Ishikawa (cell line): ENCODE measurements around the gene MLXIP.

Experiments
- CEBPB ChIP-seq: IDR thresholded peaks from 2 replicates; pipeline ENCODE4 v1.6.1; 2012
- CREB1 ChIP-seq: IDR thresholded peaks from 2 replicates; pipeline ENCODE4 v1.6.1; 2012; ENCODE audit warnings: low read depth
- EGR1 ChIP-seq: IDR thresholded peaks from 2 replicates; pipeline ENCODE4 v1.6.1; 2012
- EP300 ChIP-seq: IDR thresholded peaks from 2 replicates; pipeline ENCODE4 v1.6.1; 2012; ENCODE audit warnings: borderline replicate concordance
- FOXM1 ChIP-seq: IDR thresholded peaks from 2 replicates; pipeline ENCODE4 v1.6.1; 2012; ENCODE audit warnings: low read depth, borderline replicate concordance
- NFIC ChIP-seq: IDR thresholded peaks from 2 replicates; pipeline ENCODE4 v1.6.1; 2012
- RAD21 ChIP-seq: IDR thresholded peaks from 2 replicates; pipeline ENCODE4 v1.6.1; 2012; ENCODE audit warnings: low read depth
- TAF1 ChIP-seq: IDR thresholded peaks from 2 replicates; pipeline ENCODE4 v1.6.1; 2012; ENCODE audit warnings: low read depth, mild to moderate bottlenecking
- TCF12 ChIP-seq: IDR thresholded peaks from 2 replicates; pipeline ENCODE4 v1.6.1; 2012; ENCODE audit warnings: low read depth
- TEAD4 ChIP-seq: IDR thresholded peaks from 2 replicates; pipeline ENCODE4 v1.6.1; 2012
- YY1 ChIP-seq: IDR thresholded peaks from 2 replicates; pipeline ENCODE4 v1.6.1; 2012; ENCODE audit warnings: low read depth
- ZBTB7A ChIP-seq: IDR thresholded peaks from 2 replicates; pipeline ENCODE4 v1.6.1; 2012; ENCODE audit warnings: low read depth
- TF ChIP-seq, protein P1 (sequence below): IDR thresholded peaks from 2 replicates; pipeline ENCODE4 v1.6.1; 2012
- TF ChIP-seq, protein P2 (sequence below): IDR thresholded peaks from 2 replicates; pipeline ENCODE4 v1.6.1; 2012; ENCODE audit warnings: low read depth, mild to moderate bottlenecking
- TF ChIP-seq, protein P3 (sequence below): IDR thresholded peaks from 2 replicates; pipeline ENCODE4 v1.6.1; 2012

Gene MLXIP

DNA sequence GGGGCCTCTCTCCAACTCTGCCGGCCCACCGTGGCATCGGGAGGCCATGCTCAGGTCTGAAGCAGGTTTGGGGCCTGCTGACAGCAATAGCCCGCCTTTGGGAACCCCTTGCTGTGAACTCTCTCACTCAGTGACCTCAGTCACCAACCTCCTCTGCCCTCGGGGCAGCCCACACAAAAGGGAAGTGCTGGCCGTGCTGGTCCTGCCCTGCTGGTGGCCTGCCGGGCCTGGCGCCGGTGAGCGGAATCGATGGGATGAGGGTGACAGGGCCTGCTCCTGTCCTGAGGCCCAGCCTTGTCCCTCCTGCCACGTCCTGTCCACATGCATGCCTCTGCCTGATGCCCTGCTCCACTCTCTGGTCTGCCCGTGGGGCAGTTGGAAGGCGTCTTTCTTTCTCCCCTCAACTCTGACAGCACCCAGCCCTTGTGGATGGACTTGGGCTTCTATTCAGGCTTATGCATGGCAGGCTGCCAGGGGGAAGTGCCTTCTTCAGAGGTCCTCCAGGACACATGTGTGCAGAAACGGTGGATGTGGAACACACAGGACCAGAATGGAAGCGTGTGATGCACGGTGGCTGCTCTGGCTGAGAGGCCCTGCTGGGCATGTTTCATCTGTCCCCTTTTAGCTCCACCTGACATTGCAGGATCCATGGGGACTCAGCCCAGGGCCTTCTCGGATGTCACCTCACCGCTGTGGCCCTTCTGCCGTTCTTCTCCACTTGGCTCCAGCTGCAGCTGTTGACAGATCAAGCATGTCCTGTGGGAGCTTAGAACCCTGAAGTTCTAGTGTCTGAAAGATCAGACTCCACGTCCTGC is 63.6 kb downstream of the MLXIP start:
- TF ChIP-seq NFIC (no peak), EP300 (no peak), RAD21 (no peak), CEBPB (no peak), FOXM1 (no peak), TEAD4 (no peak)
- TF ChIP-seq, protein P1, sequence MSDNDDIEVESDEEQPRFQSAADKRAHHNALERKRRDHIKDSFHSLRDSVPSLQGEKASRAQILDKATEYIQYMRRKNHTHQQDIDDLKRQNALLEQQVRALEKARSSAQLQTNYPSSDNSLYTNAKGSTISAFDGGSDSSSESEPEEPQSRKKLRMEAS, result no peak
- TF ChIP-seq, protein P2, sequence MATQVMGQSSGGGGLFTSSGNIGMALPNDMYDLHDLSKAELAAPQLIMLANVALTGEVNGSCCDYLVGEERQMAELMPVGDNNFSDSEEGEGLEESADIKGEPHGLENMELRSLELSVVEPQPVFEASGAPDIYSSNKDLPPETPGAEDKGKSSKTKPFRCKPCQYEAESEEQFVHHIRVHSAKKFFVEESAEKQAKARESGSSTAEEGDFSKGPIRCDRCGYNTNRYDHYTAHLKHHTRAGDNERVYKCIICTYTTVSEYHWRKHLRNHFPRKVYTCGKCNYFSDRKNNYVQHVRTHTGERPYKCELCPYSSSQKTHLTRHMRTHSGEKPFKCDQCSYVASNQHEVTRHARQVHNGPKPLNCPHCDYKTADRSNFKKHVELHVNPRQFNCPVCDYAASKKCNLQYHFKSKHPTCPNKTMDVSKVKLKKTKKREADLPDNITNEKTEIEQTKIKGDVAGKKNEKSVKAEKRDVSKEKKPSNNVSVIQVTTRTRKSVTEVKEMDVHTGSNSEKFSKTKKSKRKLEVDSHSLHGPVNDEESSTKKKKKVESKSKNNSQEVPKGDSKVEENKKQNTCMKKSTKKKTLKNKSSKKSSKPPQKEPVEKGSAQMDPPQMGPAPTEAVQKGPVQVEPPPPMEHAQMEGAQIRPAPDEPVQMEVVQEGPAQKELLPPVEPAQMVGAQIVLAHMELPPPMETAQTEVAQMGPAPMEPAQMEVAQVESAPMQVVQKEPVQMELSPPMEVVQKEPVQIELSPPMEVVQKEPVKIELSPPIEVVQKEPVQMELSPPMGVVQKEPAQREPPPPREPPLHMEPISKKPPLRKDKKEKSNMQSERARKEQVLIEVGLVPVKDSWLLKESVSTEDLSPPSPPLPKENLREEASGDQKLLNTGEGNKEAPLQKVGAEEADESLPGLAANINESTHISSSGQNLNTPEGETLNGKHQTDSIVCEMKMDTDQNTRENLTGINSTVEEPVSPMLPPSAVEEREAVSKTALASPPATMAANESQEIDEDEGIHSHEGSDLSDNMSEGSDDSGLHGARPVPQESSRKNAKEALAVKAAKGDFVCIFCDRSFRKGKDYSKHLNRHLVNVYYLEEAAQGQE, result no peak

DNA sequence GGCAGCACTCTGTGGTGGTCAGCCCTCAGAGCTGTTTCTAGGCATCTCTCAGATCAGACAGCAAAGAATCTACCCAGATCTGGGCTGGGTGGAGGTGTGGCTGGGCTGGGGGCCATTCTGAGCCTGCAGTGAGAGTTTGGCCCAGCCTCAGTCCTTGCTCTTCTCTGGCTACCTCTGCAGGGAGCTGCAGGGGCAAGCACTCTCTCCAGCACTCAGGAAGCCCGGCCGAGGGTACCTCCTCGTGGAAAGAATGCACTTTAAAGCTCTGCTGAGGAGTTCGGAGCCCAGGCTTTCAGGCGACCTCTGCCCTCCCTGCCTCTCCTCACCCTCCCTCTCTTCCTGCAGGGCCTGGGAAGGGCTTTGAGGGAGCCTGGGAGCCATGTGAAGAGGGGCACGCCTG is 64.3 kb downstream of the MLXIP start:
- TF ChIP-seq TAF1 (no peak), CREB1 (no peak), NFIC (no peak), TEAD4 (no peak), FOXM1 (no peak), RAD21 (no peak), EGR1 (no peak), YY1 (no peak), ZBTB7A (no peak), TCF12 (no peak)
- TF ChIP-seq, protein P3, sequence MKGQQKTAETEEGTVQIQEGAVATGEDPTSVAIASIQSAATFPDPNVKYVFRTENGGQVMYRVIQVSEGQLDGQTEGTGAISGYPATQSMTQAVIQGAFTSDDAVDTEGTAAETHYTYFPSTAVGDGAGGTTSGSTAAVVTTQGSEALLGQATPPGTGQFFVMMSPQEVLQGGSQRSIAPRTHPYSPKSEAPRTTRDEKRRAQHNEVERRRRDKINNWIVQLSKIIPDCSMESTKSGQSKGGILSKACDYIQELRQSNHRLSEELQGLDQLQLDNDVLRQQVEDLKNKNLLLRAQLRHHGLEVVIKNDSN, result no peak
- TF ChIP-seq, protein P2, result no peak
- TF ChIP-seq, protein P1, result no peak

DNA sequence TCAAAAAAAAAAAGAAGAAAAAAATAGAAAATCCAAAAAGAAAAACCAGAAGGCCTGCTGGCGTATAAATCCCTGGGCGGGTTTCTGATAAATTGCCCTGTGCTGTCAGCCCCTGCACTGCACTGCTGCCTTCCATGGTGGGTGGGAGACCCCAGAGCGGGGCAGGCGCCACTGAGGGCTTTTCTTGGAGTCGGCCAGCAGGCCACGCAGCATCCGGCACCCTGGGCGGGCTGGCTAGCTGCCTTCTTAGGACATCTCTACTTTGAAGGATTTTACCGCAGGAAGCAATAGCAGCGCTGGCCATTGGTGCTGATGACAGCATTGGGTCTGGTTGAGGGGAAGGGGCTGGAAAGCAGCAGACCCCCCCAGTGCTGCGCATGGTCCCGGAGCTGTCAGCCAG is 66.3 kb downstream of the MLXIP start:
- no peak for TF ChIP-seq TEAD4
- TF ChIP-seq FOXM1, result no peak
- TF ChIP-seq EGR1, result no peak
- no peak for TF ChIP-seq TCF12
- no peak for TF ChIP-seq CREB1
- TF ChIP-seq, protein P3, result no peak
- no peak for TF ChIP-seq ZBTB7A
- TF ChIP-seq TAF1, result no peak
- TF ChIP-seq, protein P2, result no peak
- no peak for TF ChIP-seq EP300
- TF ChIP-seq NFIC, result no peak
- no peak for TF ChIP-seq CEBPB
- no peak for TF ChIP-seq YY1

DNA sequence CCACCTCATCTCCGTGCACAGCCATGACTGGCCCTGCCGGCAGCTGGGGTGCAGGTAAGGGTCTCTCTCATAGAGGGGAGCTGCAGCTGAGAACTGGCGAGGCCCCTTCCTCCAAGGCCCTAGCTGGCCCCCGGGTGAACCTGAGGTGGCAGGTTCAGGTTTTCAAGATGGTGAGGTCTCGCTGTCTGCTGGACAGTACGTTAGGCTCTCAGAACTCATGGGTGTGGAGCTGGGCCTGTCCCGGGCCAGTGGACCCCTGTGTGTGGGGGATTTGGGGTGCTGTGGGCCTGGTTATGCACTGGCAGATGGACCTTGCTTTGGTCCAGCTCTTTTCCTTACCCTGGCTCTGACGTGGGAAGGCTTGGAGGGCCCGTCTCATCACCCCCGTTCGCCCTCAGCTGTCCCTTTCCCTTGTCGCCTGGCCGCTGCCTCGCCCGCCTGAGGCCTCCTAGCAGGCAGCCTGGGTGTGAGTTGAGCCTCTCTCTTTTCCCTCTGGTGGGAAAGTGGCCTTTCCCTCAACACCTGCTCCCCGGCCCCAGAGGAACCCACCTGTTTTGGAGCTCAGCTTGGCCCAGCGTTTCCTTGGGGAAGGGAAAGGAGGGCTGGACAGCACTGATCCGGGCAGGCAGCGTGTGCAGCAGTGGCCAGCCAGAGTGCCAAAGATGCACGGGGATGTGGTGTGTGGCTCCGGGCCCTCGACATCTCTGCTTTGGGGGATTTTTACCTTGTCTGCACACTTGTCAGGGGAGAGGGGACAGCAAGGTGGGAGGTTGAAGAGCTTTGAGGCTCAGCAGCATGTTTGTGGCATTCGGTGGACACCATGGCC is 67.2 kb downstream of the MLXIP start:
- TF ChIP-seq RAD21 (no peak), TAF1 (no peak), EP300 (no peak), ZBTB7A (no peak)
